GM03348 (cell line): Measurements from ENCODE around the gene ACP4.
"Not testable (repeated sequence)": the region's sequence is repeated elsewhere in the genome, so short reads cannot be mapped to it uniquely, and the experiment has no call there.

Source experiments
- DNase-seq: peaks from one replicate; pipeline ENCODE4 v3.0.0; 2012; ENCODE audit warnings: low spot score

The ACP4 gene

GRCh38 chr19:50797781-50798658, 7.8 kb downstream of the ACP4 start:
- DNase-seq: no peak

- no peak for DNase-seq
Measured at GRCh38 chr19:50798659-50799546, 8.7 kb downstream of the ACP4 start.

- DNase-seq: no peak
Measured at GRCh38 chr19:50799547-50799851, 9.3 kb downstream of the ACP4 start.

- DNase-seq: no peak
Measured at GRCh38 chr19:50801107-50801506, 10.9 kb downstream of the ACP4 start.

- DNase-seq: peak; percentile 46
Measured at GRCh38 chr19:50803633-50804419, 13.6 kb downstream of the ACP4 start.

GRCh38 chr19:50804420-50805272, 14.4 kb downstream of the ACP4 start:
- peak; percentile 99 for DNase-seq

GRCh38 chr19:50808856-50809255, 18.6 kb downstream of the ACP4 start:
- DNase-seq: no peak

GRCh38 chr19:50811622-50812238, 21.5 kb downstream of the ACP4 start:
- not testable (repeated sequence) for DNase-seq

GRCh38 chr19:50812474-50812873, 22.3 kb downstream of the ACP4 start:
- no peak for DNase-seq

- DNase-seq: no peak
Measured at GRCh38 chr19:50814883-50815282, 24.7 kb downstream of the ACP4 start.

- DNase-seq: no peak
Measured at GRCh38 chr19:50815439-50815838, 25.2 kb downstream of the ACP4 start.

- DNase-seq: peak; percentile 60
Measured at GRCh38 chr19:50817941-50818858, 28.0 kb downstream of the ACP4 start.

- no peak for DNase-seq
Measured at GRCh38 chr19:50818859-50819472, 28.8 kb downstream of the ACP4 start.

- DNase-seq: no peak
Measured at GRCh38 chr19:50819636-50820035, 29.4 kb downstream of the ACP4 start.

- DNase-seq: no peak
Measured at GRCh38 chr19:50820086-50820485, 29.9 kb downstream of the ACP4 start.

GRCh38 chr19:50820549-50821247, 30.5 kb downstream of the ACP4 start:
- no peak for DNase-seq

GRCh38 chr19:50821248-50821612, 31.0 kb downstream of the ACP4 start:
- DNase-seq: no peak

- DNase-seq: no peak
Measured at GRCh38 chr19:50821622-50822021, 31.4 kb downstream of the ACP4 start.
